GM18519 (cell line): Measurements from ENCODE around the gene MYH10.

ENCODE experiments used
- ATAC-seq: cut with Tn5 transposase; IDR thresholded peaks from one replicate; pipeline ENCODE4 v1.9.1; 2021; ENCODE audit warnings: mild to moderate bottlenecking, moderate library complexity; ENCODE audit not compliant: unreplicated experiment, low FRiP score

Gene MYH10

DNA sequence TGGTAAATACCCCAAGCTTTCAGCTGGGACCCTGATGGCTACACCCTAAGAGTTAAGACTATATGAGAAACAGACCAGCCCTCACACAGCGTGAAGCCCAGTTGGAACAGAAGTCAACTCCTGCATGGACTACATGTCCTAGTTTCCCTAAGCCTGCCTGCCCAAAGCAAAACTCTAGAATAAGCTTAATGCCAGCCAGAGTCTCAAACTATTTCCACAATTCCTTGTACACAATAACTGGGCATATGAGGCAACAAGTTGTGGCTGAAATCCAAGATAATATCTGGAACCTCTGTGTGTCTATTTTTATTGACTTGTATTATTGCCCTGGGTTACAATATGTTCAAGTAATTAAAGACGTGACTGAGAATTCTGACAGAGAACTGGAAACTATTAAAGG is 19.4 kb downstream of the MYH10 start:
- ATAC-seq = no peak

GRCh38 chr17:8610558-8610957 is 20.0 kb downstream of the MYH10 start:
- ATAC-seq = no peak

DNA sequence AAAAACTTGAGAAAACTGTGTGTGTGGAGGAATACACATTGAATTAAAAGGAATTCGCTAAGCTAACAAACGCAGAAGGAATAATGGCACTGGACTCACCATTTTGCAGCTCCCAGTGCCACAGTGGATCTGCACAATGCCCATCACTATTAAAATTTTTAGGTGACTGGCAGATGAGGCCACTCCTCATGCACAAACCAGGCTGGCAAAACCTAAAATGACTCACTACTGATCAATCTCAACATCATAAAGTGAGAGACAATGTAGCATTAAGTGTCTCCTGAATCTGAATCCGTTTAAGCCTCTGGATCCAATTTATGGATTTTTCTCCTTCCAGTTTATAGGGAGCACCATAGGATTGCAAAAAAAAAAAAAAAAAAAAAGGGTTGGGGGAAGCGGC is 20.6 kb downstream of the MYH10 start:
- no peak for ATAC-seq

DNA sequence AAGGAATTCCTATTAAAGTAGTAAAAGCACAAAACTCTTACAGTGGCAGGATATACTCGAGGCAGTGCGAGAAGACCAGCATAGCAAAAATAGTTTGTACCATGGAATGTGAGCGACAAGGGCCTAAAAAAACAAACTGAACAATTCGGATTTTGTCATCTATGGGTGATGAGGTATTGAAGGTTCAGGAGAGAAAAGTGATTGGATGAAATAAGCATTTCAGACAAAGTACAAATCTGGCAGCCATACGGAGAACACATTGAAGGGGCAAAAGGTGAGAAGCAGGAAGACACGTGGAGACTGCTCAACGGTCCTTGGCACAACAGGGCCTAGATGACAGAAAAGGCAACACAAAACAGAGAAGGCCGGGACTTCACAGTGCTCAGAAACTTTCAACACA is 22.5 kb downstream of the MYH10 start:
- no peak for ATAC-seq

DNA sequence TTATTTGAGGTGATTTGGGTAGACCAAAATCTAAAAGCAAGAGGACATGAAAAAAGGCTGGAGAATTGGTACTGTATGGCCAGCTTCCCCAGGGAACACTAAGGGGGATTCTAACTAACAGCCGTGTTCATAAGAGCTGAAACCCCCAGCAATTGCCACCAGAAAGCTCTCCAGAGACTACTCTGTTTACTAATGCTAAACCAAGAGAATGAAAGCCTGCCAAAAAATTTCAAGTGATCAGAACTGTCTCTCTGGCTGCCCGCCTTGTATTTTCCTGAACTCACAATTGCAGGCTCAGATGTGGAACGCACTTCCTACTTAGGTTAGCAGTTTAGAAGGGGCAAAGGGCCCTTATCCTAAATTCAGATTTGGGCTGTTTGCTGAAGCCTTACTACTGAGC is 24.1 kb downstream of the MYH10 start:
- ATAC-seq = no peak

DNA sequence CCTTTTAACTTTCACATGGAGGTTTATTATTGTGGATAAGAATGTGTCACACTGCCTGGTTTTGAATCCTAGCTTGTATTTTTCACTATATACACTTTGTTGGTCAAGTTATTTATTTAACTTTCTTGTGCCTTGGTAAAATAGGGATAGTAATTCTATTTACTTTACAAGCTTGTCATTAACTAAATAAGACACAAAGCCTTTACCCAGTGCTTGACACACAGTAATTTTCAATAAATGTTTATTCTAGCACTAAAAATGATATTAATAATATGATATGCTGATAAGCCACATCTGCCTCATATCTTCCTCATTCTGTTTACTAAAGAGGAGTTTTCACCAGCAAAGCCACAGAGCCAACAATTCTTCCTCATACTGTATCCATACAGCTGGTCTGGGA is 27.8 kb downstream of the MYH10 start:
- no peak for ATAC-seq

DNA sequence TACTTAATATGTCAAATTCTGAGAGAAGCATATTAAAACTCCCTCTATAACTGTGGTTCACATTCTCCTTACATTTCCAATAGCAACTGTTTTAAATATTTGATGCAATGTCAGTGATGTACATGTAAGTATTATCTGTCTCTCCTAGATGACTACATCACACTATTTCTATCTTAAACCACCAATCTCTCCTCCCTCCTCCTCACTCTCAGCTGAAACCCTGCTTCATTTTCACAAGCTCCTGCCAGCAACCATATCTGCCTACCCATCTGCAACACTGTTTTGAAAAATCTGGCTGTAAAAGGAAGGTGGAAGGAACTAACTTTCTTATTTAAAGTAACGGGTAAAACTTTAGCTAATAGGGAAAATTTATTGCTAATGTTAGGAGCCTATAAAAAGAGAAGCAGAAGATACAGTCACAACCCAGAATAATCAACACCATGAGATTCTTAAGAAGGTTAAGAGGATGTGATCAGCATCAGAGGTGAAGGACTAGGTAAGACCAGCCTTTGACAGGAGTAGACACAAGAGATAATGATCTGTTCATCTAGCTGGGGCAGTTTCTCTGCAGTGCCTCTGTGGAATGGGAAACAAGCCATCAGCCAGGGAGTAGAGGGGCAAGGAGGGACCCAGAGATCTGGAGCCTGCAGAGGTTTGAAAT is 31.0 kb downstream of the MYH10 start:
- no peak for ATAC-seq

DNA sequence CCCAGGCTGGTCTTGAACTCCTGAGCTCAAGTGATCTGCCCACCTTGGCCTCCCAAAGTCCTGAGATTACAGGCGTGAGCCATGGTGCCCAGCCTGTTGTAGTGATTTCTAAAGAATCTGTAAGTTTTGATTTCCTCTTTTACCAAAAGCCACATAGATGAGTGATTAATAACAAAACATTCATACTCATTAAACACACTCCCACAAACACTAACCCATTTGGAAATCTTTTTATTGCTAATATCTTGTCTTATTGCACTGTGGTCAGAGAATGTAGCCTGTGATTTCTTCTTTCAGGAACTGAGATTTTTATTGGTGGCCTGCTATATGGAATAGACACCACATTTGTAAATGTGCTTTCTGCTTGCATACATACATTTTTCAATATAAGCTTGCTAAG is 31.6 kb downstream of the MYH10 start:
- ATAC-seq = no peak

DNA sequence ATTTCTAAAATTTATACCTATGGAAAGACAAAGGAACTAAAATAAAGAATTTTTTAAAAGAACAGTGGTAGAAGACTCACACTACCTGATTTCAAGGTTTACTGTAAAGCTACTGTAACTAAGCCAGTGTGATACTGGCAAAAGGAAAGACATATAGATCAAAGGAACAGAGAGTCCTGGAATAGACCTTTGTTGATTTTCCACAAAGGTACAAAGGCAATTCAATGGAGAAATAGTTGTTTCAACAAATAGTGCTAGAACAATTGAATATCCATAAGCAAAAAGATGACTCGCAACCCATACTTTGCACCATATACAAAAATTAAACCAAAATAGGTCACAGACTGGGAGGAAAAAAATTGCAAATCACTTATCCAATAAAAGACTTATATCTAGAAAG is 36.7 kb downstream of the MYH10 start:
- no peak for ATAC-seq

DNA sequence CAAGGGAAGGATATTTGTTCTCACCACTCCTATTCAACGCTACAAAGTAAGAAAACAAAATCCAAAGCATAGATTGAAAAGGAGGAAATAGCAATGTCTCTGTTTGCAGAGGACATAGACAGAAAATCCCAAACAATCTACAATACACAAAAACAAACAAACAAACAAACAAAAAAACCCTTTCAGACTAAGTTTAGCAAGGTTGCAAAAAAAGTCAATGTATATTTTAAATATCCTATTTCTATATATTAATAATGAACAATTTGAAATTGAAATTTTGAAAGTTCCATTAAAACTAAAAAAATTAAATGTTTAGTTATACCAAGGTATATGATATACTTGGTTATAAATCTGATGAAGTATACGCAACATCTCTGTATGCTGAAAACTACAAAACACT is 37.2 kb downstream of the MYH10 start:
- no peak for ATAC-seq

- ATAC-seq = no peak
Measured at GRCh38 chr17:8588877-8589554, 41.5 kb downstream of the MYH10 start.

GRCh38 chr17:8586766-8587165 is 43.8 kb downstream of the MYH10 start:
- ATAC-seq = no peak

- no peak for ATAC-seq
Measured at GRCh38 chr17:8585911-8586310, 44.6 kb downstream of the MYH10 start.

- ATAC-seq = no peak
Measured at GRCh38 chr17:8583954-8584353, 46.6 kb downstream of the MYH10 start.

DNA sequence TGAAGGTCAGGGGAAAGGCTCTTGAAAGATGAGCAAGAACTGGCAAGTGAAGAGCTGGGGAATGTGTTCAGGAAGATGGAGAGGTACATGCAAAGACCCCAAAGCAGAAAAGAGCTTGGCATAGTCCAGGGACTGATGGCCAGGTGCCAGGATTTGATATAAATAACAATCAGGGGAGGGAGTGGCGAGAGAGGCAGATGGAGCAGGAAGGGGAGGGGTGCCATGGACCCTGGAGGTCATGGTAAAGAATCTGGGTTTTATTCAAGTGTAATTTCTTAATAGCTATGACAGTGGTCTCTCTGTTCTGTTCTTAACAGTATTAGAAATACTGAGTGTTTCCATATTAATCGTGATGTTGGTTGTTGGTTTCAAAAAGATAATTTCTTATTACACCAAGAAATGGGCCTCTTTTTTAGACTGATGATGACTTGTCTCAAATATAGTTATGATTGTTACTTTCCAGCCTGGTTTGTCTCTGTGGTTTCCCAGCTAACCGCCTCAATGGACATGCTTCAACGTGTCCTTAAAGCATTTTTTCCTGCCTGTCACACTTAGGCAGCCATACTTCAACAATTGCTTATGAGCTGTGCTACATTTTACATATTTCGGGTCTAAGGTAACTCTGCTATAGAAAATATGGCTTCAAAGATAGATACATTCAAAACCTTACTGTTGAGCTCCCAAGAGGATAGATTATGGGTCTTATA is 49.4 kb downstream of the MYH10 start:
- no peak for ATAC-seq

GRCh38 chr17:8577868-8578267 is 52.7 kb downstream of the MYH10 start:
- no peak for ATAC-seq

DNA sequence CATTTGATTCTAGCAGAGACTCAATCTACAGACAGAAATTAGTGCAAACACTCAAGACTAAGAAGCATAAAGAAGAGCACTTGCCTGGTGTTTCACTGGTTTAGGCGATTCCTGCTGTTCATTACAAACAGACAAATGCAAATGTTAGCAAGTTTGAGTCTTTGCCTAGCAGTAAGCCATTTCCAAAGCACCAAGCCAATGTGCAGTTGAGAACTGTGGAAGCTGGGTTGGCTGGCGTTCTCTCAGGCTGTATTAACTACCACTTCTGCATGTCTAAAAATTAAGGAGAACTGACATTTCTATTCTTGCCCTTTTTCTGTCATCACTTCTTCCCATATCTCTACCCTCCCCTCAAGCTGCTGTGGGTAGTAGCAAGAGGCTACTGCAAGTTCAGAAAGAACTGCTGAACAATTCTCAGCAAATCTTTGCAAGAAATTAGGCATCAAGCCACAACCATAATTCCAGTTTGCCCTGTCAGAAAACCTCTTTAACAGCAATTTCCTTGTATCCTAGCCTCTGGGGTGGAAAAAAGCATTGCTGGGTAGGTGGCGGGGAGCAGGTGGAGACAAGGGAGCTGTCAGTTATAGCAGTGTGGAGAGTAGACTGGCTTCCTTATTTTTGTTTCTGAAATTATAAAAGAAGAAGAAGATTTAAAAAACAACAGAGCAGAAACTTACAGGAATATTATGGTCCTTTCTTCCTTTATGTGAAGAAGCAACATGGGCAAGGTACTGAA is 53.8 kb downstream of the MYH10 start:
- ATAC-seq = no peak

DNA sequence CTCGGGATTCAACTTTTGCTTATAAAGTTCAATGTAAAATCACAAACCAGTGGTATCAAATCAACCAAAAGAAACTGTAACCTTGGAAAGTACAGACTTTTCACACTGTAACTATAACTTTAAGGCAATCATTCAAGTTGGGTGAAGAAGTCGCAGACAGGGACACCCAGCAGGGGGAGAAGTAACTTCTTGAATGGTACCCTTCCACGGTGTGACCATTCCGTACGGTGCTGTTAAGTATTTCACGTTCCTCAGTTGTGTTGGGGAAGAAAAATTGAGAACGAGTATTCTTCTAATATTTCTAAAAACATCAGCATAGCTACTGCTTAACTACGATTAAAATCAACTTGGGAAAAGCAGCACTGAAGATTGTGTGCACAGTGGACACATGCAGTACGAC is 55.8 kb downstream of the MYH10 start:
- no peak for ATAC-seq

- ATAC-seq = no peak
Measured at GRCh38 chr17:8572764-8573163, 57.8 kb downstream of the MYH10 start.

- ATAC-seq = no peak
Measured at GRCh38 chr17:8563981-8564602, 66.4 kb downstream of the MYH10 start.
